T-helper 1 cell treated with Interleukin-12 subunit alpha and Interleukin-12 subunit beta and Interleukin-4 antibody, amounts not matched to agents 30 μg/mL and 1 μg/mL, for 36 hours (primary cell): Measurements from ENCODE around the gene PNMA8A.

ENCODE experiments used
- H3K27ac Mint-ChIP-seq: one replicate; pipeline ENCODE4 v1.8.0; 2021; ENCODE audit warnings: mild to moderate bottlenecking, mixed read lengths
- H3K27me3 Mint-ChIP-seq: one replicate; pipeline ENCODE4 v1.8.0; 2021; ENCODE audit warnings: low read depth, mixed read lengths
- H3K36me3 Mint-ChIP-seq: one replicate; pipeline ENCODE4 v1.8.0; 2021; ENCODE audit warnings: low read depth, mixed read lengths
- H3K4me1 Mint-ChIP-seq: one replicate; pipeline ENCODE4 v1.8.0; 2021; ENCODE audit warnings: low read depth, mixed read lengths
- H3K4me3 Mint-ChIP-seq: one replicate; pipeline ENCODE4 v1.8.0; 2021; ENCODE audit warnings: mild to moderate bottlenecking, moderate library complexity, mixed read lengths
- H3K9me3 Mint-ChIP-seq: one replicate; pipeline ENCODE4 v1.8.0; 2021; ENCODE audit warnings: mixed read lengths

The PNMA8A gene

GRCh38 chr19:46463516-46463915 is 7.8 kb downstream of the PNMA8A start:
- Mint-ChIP-seq H3K27ac (no peak overlapping the region), H3K36me3 (no peaks in the 10 kb centered on the region), H3K9me3 (no peaks in the 10 kb centered on the region), H3K4me3 (no peak overlapping the region), H3K4me1 (peaks cover 1% of the 10 kb centered on the region), H3K27me3 (peaks cover 15% of the 10 kb centered on the region)

DNA sequence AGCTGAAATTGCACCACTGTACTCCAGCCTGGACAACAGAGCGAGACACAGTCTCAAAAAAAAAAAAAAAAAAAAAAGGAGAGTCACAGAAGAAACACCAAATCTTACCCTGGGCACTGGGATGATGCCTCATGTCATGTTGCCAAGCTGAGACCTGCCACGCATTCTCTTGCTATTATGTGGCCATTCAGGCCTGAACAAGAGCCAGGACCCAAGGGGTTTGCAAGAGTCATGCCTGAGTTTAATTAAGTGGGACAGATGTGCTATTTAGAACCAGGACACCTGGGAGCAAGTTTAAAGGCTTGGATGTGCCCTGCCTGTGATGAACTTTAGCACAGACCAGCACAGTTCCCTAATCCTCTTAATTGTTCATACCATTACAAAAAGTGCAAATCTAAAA is 9.8 kb downstream of the PNMA8A start:
- H3K9me3 Mint-ChIP-seq: no peaks in the 10 kb centered on the region
- no peak overlapping the region for H3K4me3 Mint-ChIP-seq
- peaks cover 5% of the 10 kb centered on the region for H3K27me3 Mint-ChIP-seq
- H3K36me3 Mint-ChIP-seq: no peaks in the 10 kb centered on the region
- no peaks in the 10 kb centered on the region for H3K4me1 Mint-ChIP-seq
- H3K27ac Mint-ChIP-seq: no peak overlapping the region

DNA sequence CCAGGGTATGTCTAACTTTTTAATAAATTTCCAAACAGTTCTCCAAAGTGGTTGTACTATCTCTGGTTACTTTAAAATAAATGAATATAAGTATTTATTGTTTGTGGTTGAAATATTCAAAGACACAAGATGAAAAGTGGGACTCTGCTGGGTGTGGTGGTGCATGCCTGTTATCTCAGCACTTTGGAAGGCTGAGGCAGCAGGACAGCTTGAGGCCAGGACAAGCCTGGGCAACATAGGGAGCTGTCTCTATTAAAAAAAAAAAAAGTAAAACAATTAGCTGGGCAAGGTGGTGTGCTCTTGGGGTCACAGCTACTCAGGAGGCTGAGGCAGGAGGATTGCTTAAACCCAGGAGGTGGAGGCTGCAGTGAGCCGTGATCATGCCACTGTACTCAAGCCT is 10.4 kb downstream of the PNMA8A start:
- Mint-ChIP-seq H3K27me3 (peaks cover 6% of the 10 kb centered on the region), H3K9me3 (no peaks in the 10 kb centered on the region)

DNA sequence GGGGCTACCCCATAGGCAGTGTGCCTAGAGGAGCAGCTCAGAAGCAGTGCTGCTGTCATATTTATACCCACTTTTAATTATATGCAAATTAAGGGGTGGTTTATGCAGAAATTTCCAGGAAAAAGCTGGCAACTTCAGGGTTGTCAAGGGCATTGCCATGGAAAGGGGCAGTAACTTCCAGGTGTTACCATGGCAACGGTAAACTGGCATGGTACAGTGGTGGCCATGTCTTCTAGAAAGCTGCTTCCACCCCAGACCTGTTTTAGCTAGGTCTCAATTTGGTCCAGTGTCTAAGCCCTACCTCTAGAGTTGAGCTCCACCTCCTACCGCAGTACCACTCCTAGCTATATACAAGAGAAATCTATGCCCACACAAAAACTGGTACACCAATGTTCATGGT is 11.3 kb downstream of the PNMA8A start:
- Mint-ChIP-seq H3K9me3 (no peaks in the 10 kb centered on the region), H3K4me3 (no peak overlapping the region), H3K4me1 (no peaks in the 10 kb centered on the region), H3K27ac (no peak overlapping the region), H3K27me3 (peaks cover 7% of the 10 kb centered on the region), H3K36me3 (no peaks in the 10 kb centered on the region)

More for the DNA sequence above, 10.4 kb downstream of the PNMA8A start:
- H3K4me3 Mint-ChIP-seq: no peak overlapping the region
- H3K36me3 Mint-ChIP-seq: no peaks in the 10 kb centered on the region
- H3K4me1 Mint-ChIP-seq: no peaks in the 10 kb centered on the region
- no peak overlapping the region for H3K27ac Mint-ChIP-seq

GRCh38 chr19:46456930-46457329 is 14.4 kb downstream of the PNMA8A start:
- H3K36me3 Mint-ChIP-seq: no peaks in the 10 kb centered on the region
- H3K4me3 Mint-ChIP-seq: no peak overlapping the region
- H3K4me1 Mint-ChIP-seq: no peaks in the 10 kb centered on the region

DNA sequence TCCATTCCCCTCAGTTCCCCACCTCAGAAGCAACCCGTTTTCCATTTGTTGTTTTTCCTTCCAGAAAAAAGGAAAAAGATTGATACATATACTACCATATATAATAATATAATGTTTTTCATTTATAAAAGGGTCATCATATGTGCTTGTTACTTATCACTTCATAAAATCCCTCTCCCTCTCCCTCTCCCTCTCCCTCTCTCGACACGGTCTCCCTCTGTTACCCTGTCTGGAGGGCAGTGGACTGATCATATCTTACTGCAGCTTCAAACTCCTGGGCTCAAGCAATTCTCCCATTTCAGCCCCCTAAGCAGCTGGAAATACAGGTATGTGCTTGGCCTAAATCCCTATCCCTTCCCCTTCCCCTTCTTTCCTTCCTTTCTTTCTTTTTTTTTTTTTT is 17.1 kb downstream of the PNMA8A start:
- Mint-ChIP-seq H3K4me3 (no peak overlapping the region), H3K36me3 (no peaks in the 10 kb centered on the region), H3K9me3 (peaks cover 6% of the 10 kb centered on the region), H3K27me3 (peaks cover 19% of the 10 kb centered on the region), H3K4me1 (no peaks in the 10 kb centered on the region), H3K27ac (no peak overlapping the region)

More at GRCh38 chr19:46456930-46457329, 14.4 kb downstream of the PNMA8A start:
- H3K9me3 Mint-ChIP-seq: no peaks in the 10 kb centered on the region
- H3K27ac Mint-ChIP-seq: no peak overlapping the region
- peaks cover 12% of the 10 kb centered on the region for H3K27me3 Mint-ChIP-seq

- Mint-ChIP-seq H3K4me1 (no peaks in the 10 kb centered on the region), H3K36me3 (no peaks in the 10 kb centered on the region), H3K27ac (no peak overlapping the region), H3K4me3 (no peak overlapping the region), H3K27me3 (peaks cover 19% of the 10 kb centered on the region), H3K9me3 (peaks cover 7% of the 10 kb centered on the region)
These were observed 17.7 kb downstream of the PNMA8A start for GRCh38 chr19:46453661-46454060.

DNA sequence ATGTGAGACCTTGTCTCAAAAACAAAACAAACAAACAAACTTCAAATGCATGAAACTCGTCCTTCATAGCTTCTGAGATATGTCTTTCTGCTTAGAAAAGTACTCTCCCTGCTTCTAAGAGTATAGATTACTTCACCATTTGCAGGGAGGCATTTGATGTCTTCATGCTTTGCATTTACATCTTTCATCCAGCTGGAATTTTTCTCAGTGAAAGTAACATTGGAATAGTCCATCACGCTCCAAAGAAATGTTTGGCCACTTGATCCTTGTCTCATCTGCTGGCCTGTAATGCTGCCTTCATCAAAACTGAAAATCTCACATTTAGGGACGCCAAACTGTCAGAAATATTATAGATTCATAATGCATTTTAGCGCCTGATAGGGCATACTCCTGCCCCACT is 19.2 kb downstream of the PNMA8A start:
- Mint-ChIP-seq H3K4me1 (no peaks in the 10 kb centered on the region), H3K9me3 (peaks cover 7% of the 10 kb centered on the region), H3K27ac (no peak overlapping the region), H3K4me3 (no peak overlapping the region), H3K27me3 (peaks cover 19% of the 10 kb centered on the region), H3K36me3 (no peaks in the 10 kb centered on the region)

- H3K9me3 Mint-ChIP-seq: peaks cover 7% of the 10 kb centered on the region
- no peak overlapping the region for H3K4me3 Mint-ChIP-seq
- no peaks in the 10 kb centered on the region for H3K36me3 Mint-ChIP-seq
- no peaks in the 10 kb centered on the region for H3K4me1 Mint-ChIP-seq
- no peak overlapping the region for H3K27ac Mint-ChIP-seq
- peaks cover 17% of the 10 kb centered on the region for H3K27me3 Mint-ChIP-seq
These were observed 20.0 kb downstream of the PNMA8A start for GRCh38 chr19:46451352-46451751.

DNA sequence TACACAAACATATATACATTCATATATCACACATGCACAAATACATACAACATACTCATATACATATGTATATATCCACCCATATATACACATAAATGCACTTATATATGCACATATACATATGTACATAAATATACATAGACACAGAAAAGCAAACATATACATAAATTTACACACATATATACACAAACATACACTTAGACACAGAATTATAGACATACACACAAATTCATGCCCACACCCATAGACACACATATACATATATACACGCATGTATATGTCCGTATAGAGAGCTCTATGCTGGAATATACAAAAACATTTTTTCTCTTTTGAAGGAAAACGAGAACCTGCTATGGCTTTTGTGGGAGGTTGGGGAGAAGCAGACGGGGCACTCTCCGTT is 20.6 kb downstream of the PNMA8A start:
- peaks cover 7% of the 10 kb centered on the region for H3K9me3 Mint-ChIP-seq
- no peak overlapping the region for H3K27ac Mint-ChIP-seq
- no peak overlapping the region for H3K4me3 Mint-ChIP-seq
- H3K4me1 Mint-ChIP-seq: no peaks in the 10 kb centered on the region
- H3K27me3 Mint-ChIP-seq: peaks cover 15% of the 10 kb centered on the region
- H3K36me3 Mint-ChIP-seq: no peaks in the 10 kb centered on the region

GRCh38 chr19:46449228-46449627 is 22.1 kb downstream of the PNMA8A start:
- no peaks in the 10 kb centered on the region for H3K36me3 Mint-ChIP-seq
- no peaks in the 10 kb centered on the region for H3K4me1 Mint-ChIP-seq
- no peak overlapping the region for H3K4me3 Mint-ChIP-seq
- peaks cover 7% of the 10 kb centered on the region for H3K9me3 Mint-ChIP-seq
- peaks cover 12% of the 10 kb centered on the region for H3K27me3 Mint-ChIP-seq
- H3K27ac Mint-ChIP-seq: no peak overlapping the region

DNA sequence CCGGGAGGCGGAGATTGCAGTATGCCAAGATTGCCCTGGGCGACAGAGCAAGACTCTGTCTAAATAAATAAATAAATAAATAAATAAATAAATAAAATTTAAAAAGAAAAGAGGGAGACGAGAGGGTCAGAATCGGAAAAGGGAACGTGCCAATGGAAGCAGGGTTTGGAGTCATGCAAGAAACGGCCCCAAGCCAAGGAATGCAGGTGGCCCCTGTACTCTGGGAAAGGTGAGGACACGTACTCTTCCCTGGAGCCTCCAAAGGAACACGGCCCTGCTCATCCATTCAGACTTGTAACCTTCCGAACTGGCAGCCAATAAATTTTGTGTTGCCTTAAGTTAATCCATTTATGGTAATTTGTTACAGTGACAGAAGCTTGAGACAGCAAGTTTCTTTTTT is 22.8 kb downstream of the PNMA8A start:
- H3K4me1 Mint-ChIP-seq: no peaks in the 10 kb centered on the region
- H3K4me3 Mint-ChIP-seq: no peak overlapping the region
- no peaks in the 10 kb centered on the region for H3K36me3 Mint-ChIP-seq
- no peak overlapping the region for H3K27ac Mint-ChIP-seq
- H3K9me3 Mint-ChIP-seq: peaks cover 7% of the 10 kb centered on the region
- peaks cover 12% of the 10 kb centered on the region for H3K27me3 Mint-ChIP-seq

DNA sequence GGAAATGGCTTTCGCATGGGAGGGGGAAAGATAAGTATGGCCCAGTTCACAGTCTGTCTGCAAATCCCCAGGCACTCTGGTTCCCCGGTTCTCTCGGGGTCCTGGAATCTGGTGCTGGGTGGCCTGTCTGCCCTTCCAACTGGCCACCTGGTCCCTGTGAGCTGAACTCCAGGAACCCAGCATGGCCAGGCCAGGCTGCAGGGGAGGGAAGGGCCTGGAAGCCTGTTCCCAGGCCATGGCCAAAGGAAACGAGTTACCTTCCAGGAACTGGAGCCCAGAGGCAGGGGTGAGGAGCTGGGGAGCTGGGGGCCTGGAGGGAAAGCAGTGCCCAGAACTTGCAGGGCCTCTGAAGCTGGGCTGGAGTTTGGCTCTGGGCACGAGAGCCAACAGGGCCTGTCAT is 23.5 kb downstream of the PNMA8A start:
- Mint-ChIP-seq H3K4me1 (no peaks in the 10 kb centered on the region), H3K36me3 (no peaks in the 10 kb centered on the region), H3K9me3 (peaks cover 7% of the 10 kb centered on the region), H3K27me3 (peaks cover 12% of the 10 kb centered on the region), H3K27ac (no peak overlapping the region), H3K4me3 (no peak overlapping the region)

DNA sequence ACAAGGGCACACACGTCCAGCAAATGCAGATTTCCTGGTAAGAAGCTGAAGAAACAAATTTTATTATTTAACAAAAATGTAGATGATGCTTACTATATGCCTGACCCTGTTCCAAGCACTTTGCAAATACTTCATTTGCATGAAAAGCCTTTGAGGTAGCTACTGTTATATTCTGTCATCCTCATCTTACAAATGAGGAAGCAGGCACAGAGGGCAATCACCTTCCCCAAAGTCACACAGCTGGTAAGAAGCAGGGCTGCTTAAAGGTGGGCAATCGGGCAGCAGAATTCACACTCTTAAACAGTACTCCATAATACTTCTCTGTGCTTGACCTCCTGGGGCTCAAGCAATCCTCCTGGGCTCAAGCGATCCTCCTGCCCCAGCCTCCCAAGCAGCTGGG is 24.4 kb downstream of the PNMA8A start:
- H3K27me3 Mint-ChIP-seq: peaks cover 7% of the 10 kb centered on the region
- no peak overlapping the region for H3K4me3 Mint-ChIP-seq
- peaks cover 7% of the 10 kb centered on the region for H3K9me3 Mint-ChIP-seq
- no peaks in the 10 kb centered on the region for H3K36me3 Mint-ChIP-seq
- H3K27ac Mint-ChIP-seq: no peak overlapping the region
- H3K4me1 Mint-ChIP-seq: no peaks in the 10 kb centered on the region

GRCh38 chr19:46446021-46446420 is 25.3 kb downstream of the PNMA8A start:
- H3K9me3 Mint-ChIP-seq: peaks cover 7% of the 10 kb centered on the region
- no peaks in the 10 kb centered on the region for H3K4me1 Mint-ChIP-seq
- no peak overlapping the region for H3K27ac Mint-ChIP-seq
- H3K27me3 Mint-ChIP-seq: no peaks in the 10 kb centered on the region
- H3K36me3 Mint-ChIP-seq: no peaks in the 10 kb centered on the region
- no peak overlapping the region for H3K4me3 Mint-ChIP-seq

- H3K27ac Mint-ChIP-seq: no peak overlapping the region
- H3K27me3 Mint-ChIP-seq: no peaks in the 10 kb centered on the region
- no peaks in the 10 kb centered on the region for H3K4me1 Mint-ChIP-seq
These were observed 28.4 kb downstream of the PNMA8A start for GRCh38 chr19:46442808-46443450.

More at GRCh38 chr19:46442808-46443450, 28.4 kb downstream of the PNMA8A start:
- H3K36me3 Mint-ChIP-seq: no peaks in the 10 kb centered on the region
- no peak overlapping the region for H3K4me3 Mint-ChIP-seq
- no peaks in the 10 kb centered on the region for H3K9me3 Mint-ChIP-seq
